Lower leg skin (tissue), 4 donors: Measurements from ENCODE around the gene SCGB1C2. TPM values are rescaled to one million over a fixed set of nuclear protein-coding genes. Genes with fewer than 3 reads are reported as not detected.
A peak's percentile ranks its signal among the peaks of the same experiment; 100 is the strongest.

Experiments
- DNase-seq, 2 donors: peaks; one replicate each; pipeline ENCODE4 v3.0.0-alpha.2; 2019; ENCODE audit warnings: low spot score in 2 of 2
- H3K4me3 ChIP-seq: fragments of 200-600 bp; sonication (generic); 2 replicates; pipeline ENCODE4 v1.5.1; 2017; ENCODE audit warnings: mild to moderate bottlenecking, low read depth; ENCODE audit not compliant: poor library complexity, severe bottlenecking
- CTCF ChIP-seq, 3 donors: fragments of 450-650 bp; IDR thresholded peaks; one replicate each; pipeline ENCODE4 v1.5.1; 2016; ENCODE audit warnings: antibody characterized with exemption in 3 of 3, mild to moderate bottlenecking in 3 of 3, moderate library complexity in 2 of 3
- POLR2A ChIP-seq, 2 donors: fragments of 450-650 bp; IDR thresholded peaks; one replicate each; pipeline ENCODE4 v1.6.1; 2016 to 2017; ENCODE audit warnings: antibody characterized with exemption in 2 of 2, mild to moderate bottlenecking in 1 of 2, moderate library complexity in 1 of 2
- WGBS, 2 donors: methylation state at CpG; one replicate each; pipeline ENCODE4 v1.1.5; 2018; 5-methylcytosine and 5-hydroxymethylcytosine counted together
- intact Hi-C: fragments of 100-400 bp; cut with DNase I; formaldehyde crosslinking; loops from one replicate; pipeline ENCODE4 v1.15.0; 2023; ENCODE audit warnings: low total_unique reads
- total RNA-seq, 4 donors: library from RNA; depleted of rRNA; stranded (reverse); fragments of >200 nt; gene quantifications; one replicate each; pipeline ENCODE4 v1.1.0, GENCODE V29; 2016

The SCGB1C2 gene
- total RNA-seq, 4 donors from 2014 or later, result not detected

- intact Hi-C loops, result loop anchor here (5.0 kb wide), 1 partner anchor 240 kb away; no protein-coding TSS in a partner anchor
- peak in 1 of 2 donors; percentile 77 for DNase-seq
- WGBS, 2 donors, result 91 to 94% methylated on average over 21 to 26 of the region's 27 CpGs
- TF ChIP-seq CTCF (IDR thresholded peaks at IDR 0.05) (no peak), POLR2A (IDR thresholded peaks at IDR 0.05) (no peak)
- no peak overlapping the region for H3K4me3 ChIP-seq
Measured at GRCh38 chr17:146983-147761, 9.8 kb downstream of the SCGB1C2 start.

DNA sequence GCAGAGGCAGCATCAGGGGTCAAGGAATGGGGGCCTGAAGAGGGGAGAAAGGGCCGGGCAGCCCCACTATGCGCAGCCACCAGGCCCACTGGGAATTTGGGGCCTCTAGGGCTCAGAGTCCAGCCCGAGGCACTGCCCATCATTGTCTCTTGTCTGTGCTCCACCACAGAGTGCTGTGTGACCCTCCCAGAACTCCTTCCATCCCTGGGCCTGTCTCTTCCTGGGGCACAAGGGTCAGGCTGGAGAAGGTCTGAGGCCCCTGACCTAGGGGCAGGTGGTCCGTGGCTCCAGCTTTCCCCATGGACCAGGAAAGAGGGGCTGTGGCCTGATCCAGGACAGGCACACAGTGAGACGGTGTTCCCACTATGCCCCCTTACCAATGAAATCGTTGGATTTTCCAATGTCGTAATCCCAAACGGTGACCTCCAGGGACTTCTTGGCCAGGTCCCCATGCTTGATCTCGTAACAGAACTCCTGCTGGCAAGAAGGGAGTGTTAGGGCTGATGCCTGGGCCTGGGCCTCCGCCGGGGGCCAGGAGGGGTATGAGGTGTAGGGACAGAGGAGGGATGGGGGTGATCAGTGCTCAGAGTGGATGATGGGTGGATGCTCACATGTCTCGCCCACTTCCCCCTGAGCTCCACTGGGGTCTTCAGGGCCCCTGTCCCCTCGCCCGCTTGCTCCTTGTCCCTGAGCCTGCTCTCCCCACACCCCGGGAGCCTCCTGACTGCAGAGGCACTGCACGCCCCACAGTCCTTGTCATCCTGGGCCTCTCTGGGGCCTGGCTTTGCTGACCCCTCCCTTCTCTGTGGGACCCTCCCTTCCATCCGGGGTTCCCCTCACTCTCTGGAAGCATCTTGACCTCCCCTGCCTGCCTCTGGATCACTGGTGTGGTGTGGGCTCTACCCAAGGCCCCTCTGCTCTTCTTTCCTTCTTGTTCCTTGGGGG lies 10.7 kb downstream of the SCGB1C2 start:
- intact Hi-C loops, result loop anchor here (5.0 kb wide), 1 partner anchor 239 kb away; no protein-coding TSS in a partner anchor
- no peak overlapping the region for H3K4me3 ChIP-seq
- 85 to 88% methylated on average over 17 of the region's 17 CpGs for WGBS, 2 donors
- TF ChIP-seq CTCF (IDR thresholded peaks at IDR 0.05), result no peak
- TF ChIP-seq POLR2A (IDR thresholded peaks at IDR 0.05), result no peak
- DNase-seq, result peak in 1 of 2 donors; percentile 78

- WGBS, 2 donors, result 78 to 81% methylated on average over 10 of the region's 11 CpGs
- intact Hi-C loops, result loop anchor here (5.0 kb wide), 1 partner anchor 239 kb away; no protein-coding TSS in a partner anchor
- TF ChIP-seq CTCF (IDR thresholded peaks at IDR 0.05) (no peak), POLR2A (IDR thresholded peaks at IDR 0.05) (no peak)
- no peak overlapping the region for H3K4me3 ChIP-seq
- DNase-seq, result no peak
Measured at GRCh38 chr17:148757-149156, 11.4 kb downstream of the SCGB1C2 start.

DNA sequence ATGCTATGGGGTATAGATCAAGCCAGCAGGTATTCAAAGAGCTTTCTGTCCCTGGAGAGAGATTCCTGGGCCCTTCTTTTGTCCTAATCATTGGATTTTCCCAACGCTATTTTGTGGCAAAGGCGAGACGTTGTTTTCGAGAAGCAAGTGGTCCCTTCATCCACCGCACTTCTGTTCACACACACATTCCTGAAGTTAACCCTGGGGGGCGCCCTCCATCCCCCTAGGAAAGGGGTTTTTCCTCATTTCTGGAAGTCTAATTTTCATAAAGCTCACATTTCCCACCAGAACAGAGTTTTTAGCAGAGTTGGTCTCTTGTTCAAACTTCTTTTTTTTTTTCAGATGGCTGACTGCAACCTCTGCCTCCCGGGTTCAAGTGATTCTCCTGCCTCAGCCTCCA lies 11.9 kb downstream of the SCGB1C2 start:
- peak in 1 of 2 donors; percentile 56 for DNase-seq
- H3K4me3 ChIP-seq, result no peak overlapping the region
- intact Hi-C loops, result loop anchor here (5.0 kb wide), 1 partner anchor 238 kb away; no protein-coding TSS in a partner anchor
- 91 to 95% methylated on average over 7 of the region's 7 CpGs for WGBS, 2 donors
- TF ChIP-seq CTCF (IDR thresholded peaks at IDR 0.05) (no peak), POLR2A (IDR thresholded peaks at IDR 0.05) (no peak)

- H3K4me3 ChIP-seq, result no peak overlapping the region
- TF ChIP-seq POLR2A (IDR thresholded peaks at IDR 0.05) (no peak), CTCF (IDR thresholded peaks at IDR 0.05) (no peak)
- DNase-seq, result peak in 1 of 2 donors; percentile 63
- WGBS, 2 donors, result 83 to 85% methylated on average over 9 of the region's 9 CpGs
- intact Hi-C loops, result loop anchor here (5.0 kb wide), 1 partner anchor 237 kb away; no protein-coding TSS in a partner anchor
Measured at GRCh38 chr17:149897-150584, 12.7 kb downstream of the SCGB1C2 start.
